Measurements from ENCODE around the gene RNU6-9.
"Not testable (repeated sequence)": the region's sequence is repeated elsewhere in the genome, so short reads cannot be mapped to it uniquely, and the experiment has no call there.

The RNU6-9 gene

GRCh38 chr19:870963-871401 lies 22.3 kb upstream of the RNU6-9 start:
- H3K9ac ChIP-seq (ENCODE audit: low read depth in 1 of 2, low read length in 2 of 2) = no peak overlapping the region
- no peak overlapping the region for H3K27ac ChIP-seq (ENCODE audit: low read depth, low read length)
- H3K4me1 ChIP-seq (ENCODE audit: control insufficient read depth in 1 of 2, insufficient read depth in 2 of 2, low read length in 2 of 2) = peaks cover 0 to 4% of the 10 kb centered on the region in 2 donors
- H3K27me3 ChIP-seq (ENCODE audit: control insufficient read depth in 1 of 2, insufficient read depth in 2 of 2, low read length in 2 of 2) = no peaks in the 10 kb centered on the region
- no peak overlapping the region for H3K4me3 ChIP-seq (ENCODE audit: low read depth in 1 of 2, low read length in 2 of 2)
- peaks cover 19 to 42% of the 10 kb centered on the region in 2 donors for H3K36me3 ChIP-seq (ENCODE audit: control insufficient read depth in 1 of 2, insufficient read depth in 2 of 2, low read length in 2 of 2)
- H3K9me3 ChIP-seq (ENCODE audit: control insufficient read depth in 1 of 2, low read length in 2 of 2) = no peaks in the 10 kb centered on the region

GRCh38 chr19:871446-872265 lies 21.6 kb upstream of the RNU6-9 start:
- H3K36me3 ChIP-seq (ENCODE audit: control insufficient read depth in 1 of 2, insufficient read depth in 2 of 2, low read length in 2 of 2) = peaks cover 19 to 45% of the 10 kb centered on the region in 2 donors
- no peak overlapping the region for H3K4me3 ChIP-seq (ENCODE audit: low read depth in 1 of 2, low read length in 2 of 2)
- no peaks in the 10 kb centered on the region for H3K9me3 ChIP-seq (ENCODE audit: control insufficient read depth in 1 of 2, low read length in 2 of 2)
- H3K27me3 ChIP-seq (ENCODE audit: control insufficient read depth in 1 of 2, insufficient read depth in 2 of 2, low read length in 2 of 2) = no peaks in the 10 kb centered on the region
- peaks cover 0 to 4% of the 10 kb centered on the region in 2 donors for H3K4me1 ChIP-seq (ENCODE audit: control insufficient read depth in 1 of 2, insufficient read depth in 2 of 2, low read length in 2 of 2)
- H3K27ac ChIP-seq (ENCODE audit: low read depth, low read length) = peak overlapping the region; percentile 14
- no peak overlapping the region for H3K9ac ChIP-seq (ENCODE audit: low read depth in 1 of 2, low read length in 2 of 2)

- no peaks in the 10 kb centered on the region for H3K27me3 ChIP-seq (ENCODE audit: control insufficient read depth in 1 of 2, insufficient read depth in 2 of 2, low read length in 2 of 2)
- no peaks in the 10 kb centered on the region for H3K9me3 ChIP-seq (ENCODE audit: control insufficient read depth in 1 of 2, low read length in 2 of 2)
- no peak overlapping the region for H3K9ac ChIP-seq (ENCODE audit: low read depth in 1 of 2, low read length in 2 of 2)
- peak overlapping the region; percentile 56 for H3K27ac ChIP-seq (ENCODE audit: low read depth, low read length)
- H3K4me3 ChIP-seq (ENCODE audit: low read depth in 1 of 2, low read length in 2 of 2) = no peak overlapping the region
- peaks cover 19 to 50% of the 10 kb centered on the region in 2 donors for H3K36me3 ChIP-seq (ENCODE audit: control insufficient read depth in 1 of 2, insufficient read depth in 2 of 2, low read length in 2 of 2)
- H3K4me1 ChIP-seq (ENCODE audit: control insufficient read depth in 1 of 2, insufficient read depth in 2 of 2, low read length in 2 of 2) = peaks cover 0 to 4% of the 10 kb centered on the region in 2 donors
These were observed 20.9 kb upstream of the RNU6-9 start for GRCh38 chr19:872266-872951.

DNA sequence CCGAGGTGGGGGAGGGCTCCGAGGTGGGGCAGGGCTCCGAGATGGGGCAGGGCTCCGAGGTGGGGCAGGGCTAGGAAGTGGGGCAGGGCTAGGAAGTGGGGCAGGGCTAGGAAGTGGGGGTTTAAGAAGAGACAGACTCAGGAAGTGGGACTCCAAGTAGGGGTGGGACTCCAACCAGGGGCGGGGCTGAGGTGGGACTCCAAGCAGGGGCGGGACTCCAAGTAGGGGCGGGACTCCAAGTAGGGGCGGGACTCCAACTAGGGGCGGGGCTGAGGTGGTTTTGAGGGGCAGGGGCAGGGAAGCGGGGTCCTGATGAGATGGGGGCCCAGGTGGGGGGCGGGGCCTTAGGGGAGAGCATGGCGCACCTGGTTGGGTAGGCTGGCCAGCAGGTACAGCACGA lies 20.2 kb upstream of the RNU6-9 start:
- no peak overlapping the region for H3K27ac ChIP-seq (ENCODE audit: low read depth, low read length)
- H3K4me1 ChIP-seq (ENCODE audit: control insufficient read depth in 1 of 2, insufficient read depth in 2 of 2, low read length in 2 of 2) = peaks cover 0 to 4% of the 10 kb centered on the region in 2 donors
- H3K36me3 ChIP-seq (ENCODE audit: control insufficient read depth in 1 of 2, insufficient read depth in 2 of 2, low read length in 2 of 2) = peaks cover 13 to 49% of the 10 kb centered on the region in 2 donors
- no peaks in the 10 kb centered on the region for H3K27me3 ChIP-seq (ENCODE audit: control insufficient read depth in 1 of 2, insufficient read depth in 2 of 2, low read length in 2 of 2)
- H3K4me3 ChIP-seq (ENCODE audit: low read depth in 1 of 2, low read length in 2 of 2) = no peak overlapping the region
- H3K9ac ChIP-seq (ENCODE audit: low read depth in 1 of 2, low read length in 2 of 2) = no peak overlapping the region
- no peaks in the 10 kb centered on the region for H3K9me3 ChIP-seq (ENCODE audit: control insufficient read depth in 1 of 2, low read length in 2 of 2)

DNA sequence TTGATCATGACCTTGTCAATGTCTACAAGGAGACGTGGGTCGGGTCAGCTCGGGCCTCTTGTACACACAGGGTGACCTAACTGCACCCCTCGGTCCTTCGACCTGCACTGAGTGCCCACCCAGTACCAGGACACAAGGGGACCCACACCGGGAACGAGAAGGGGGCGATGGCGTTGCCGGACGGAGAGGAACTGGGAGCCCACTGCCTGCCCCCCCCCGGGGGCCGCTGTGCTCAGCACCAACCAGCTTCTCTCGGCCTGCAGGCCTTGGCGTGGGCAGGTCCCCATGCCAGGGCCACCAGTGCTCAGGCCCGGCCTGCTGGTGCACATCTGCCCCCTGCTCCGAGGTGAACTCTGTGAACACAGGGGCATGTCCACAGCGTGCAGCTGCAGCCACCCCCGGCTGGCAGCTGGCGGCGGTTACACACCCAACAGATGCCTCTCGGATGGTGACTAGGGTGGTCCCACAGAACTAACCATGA lies 19.7 kb upstream of the RNU6-9 start:
- no peaks in the 10 kb centered on the region for H3K9me3 ChIP-seq (ENCODE audit: control insufficient read depth in 1 of 2, low read length in 2 of 2)
- H3K27ac ChIP-seq (ENCODE audit: low read depth, low read length) = no peak overlapping the region
- no peak overlapping the region for H3K4me3 ChIP-seq (ENCODE audit: low read depth in 1 of 2, low read length in 2 of 2)
- no peak overlapping the region for H3K9ac ChIP-seq (ENCODE audit: low read depth in 1 of 2, low read length in 2 of 2)
- no peaks in the 10 kb centered on the region for H3K27me3 ChIP-seq (ENCODE audit: control insufficient read depth in 1 of 2, insufficient read depth in 2 of 2, low read length in 2 of 2)
- H3K4me1 ChIP-seq (ENCODE audit: control insufficient read depth in 1 of 2, insufficient read depth in 2 of 2, low read length in 2 of 2) = peaks cover 0 to 4% of the 10 kb centered on the region in 2 donors
- peaks cover 11 to 44% of the 10 kb centered on the region in 2 donors for H3K36me3 ChIP-seq (ENCODE audit: control insufficient read depth in 1 of 2, insufficient read depth in 2 of 2, low read length in 2 of 2)

DNA sequence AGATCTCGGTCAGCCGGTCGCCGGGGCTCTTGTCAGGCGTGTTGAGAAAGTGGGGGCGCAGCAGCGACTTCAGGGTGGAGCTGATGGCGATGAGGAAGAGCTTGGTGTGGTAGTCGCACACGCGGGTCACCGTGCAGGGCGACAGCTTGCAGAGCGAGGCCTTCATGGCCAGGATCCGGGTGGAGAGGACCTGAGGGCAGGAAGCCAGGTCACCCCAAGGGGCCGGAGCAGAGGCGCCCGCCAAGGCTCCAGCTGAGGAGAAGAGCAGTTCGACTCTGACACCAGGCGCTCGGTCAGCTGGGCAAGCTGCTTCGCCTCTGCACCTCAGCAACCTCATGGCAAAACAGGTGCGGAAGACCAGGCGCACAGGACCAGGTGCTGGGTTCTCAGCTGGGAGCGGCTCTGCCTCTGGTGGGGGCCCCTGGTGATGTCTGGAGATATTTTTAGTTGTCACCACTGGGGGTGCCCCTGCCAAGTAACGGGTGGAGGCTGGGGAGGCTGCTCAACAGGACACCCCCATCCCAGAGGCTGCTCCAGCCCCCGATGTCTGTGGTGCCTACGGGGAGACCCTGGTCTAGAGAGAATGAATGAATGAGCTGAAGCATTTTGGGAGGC lies 17.9 kb upstream of the RNU6-9 start:
- H3K9me3 ChIP-seq (ENCODE audit: control insufficient read depth in 1 of 2, low read length in 2 of 2) = no peaks in the 10 kb centered on the region
- H3K9ac ChIP-seq (ENCODE audit: low read depth in 1 of 2, low read length in 2 of 2) = no peak overlapping the region
- H3K27me3 ChIP-seq (ENCODE audit: control insufficient read depth in 1 of 2, insufficient read depth in 2 of 2, low read length in 2 of 2) = no peaks in the 10 kb centered on the region
- H3K4me1 ChIP-seq (ENCODE audit: control insufficient read depth in 1 of 2, insufficient read depth in 2 of 2, low read length in 2 of 2) = no peaks in the 10 kb centered on the region
- H3K36me3 ChIP-seq (ENCODE audit: control insufficient read depth in 1 of 2, insufficient read depth in 2 of 2, low read length in 2 of 2) = peaks cover 0 to 42% of the 10 kb centered on the region in 2 donors
- no peak overlapping the region for H3K27ac ChIP-seq (ENCODE audit: low read depth, low read length)
- H3K4me3 ChIP-seq (ENCODE audit: low read depth in 1 of 2, low read length in 2 of 2) = no peak overlapping the region

DNA sequence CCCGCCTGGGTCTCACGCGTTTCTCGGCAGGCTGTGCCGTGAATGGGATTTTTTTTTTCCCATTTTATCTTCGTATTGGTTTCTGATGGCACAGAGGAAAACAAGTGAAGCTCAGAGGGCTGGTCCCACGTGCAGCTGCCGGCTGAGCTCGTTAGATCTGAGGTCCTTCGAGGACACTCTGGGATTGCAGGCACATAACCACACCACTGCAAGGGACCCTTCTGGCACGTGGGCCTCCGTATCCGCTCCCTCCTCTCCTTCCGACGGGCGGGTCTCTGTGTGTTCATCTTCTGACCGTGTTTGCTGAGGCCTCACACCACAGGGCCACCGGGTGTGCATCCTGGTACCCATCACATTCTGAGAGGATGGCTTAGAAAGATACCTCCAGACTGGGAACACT lies 17.2 kb upstream of the RNU6-9 start:
- Histone ChIP-seq H3K27me3 (ENCODE audit: control insufficient read depth in 1 of 2, insufficient read depth in 2 of 2, low read length in 2 of 2) (no peaks in the 10 kb centered on the region), H3K4me1 (ENCODE audit: control insufficient read depth in 1 of 2, insufficient read depth in 2 of 2, low read length in 2 of 2) (no peaks in the 10 kb centered on the region), H3K9me3 (ENCODE audit: control insufficient read depth in 1 of 2, low read length in 2 of 2) (no peaks in the 10 kb centered on the region), H3K27ac (ENCODE audit: low read depth, low read length) (no peak overlapping the region), H3K9ac (ENCODE audit: low read depth in 1 of 2, low read length in 2 of 2) (no peak overlapping the region), H3K36me3 (ENCODE audit: control insufficient read depth in 1 of 2, insufficient read depth in 2 of 2, low read length in 2 of 2) (peaks cover 3 to 38% of the 10 kb centered on the region in 2 donors), H3K4me3 (ENCODE audit: low read depth in 1 of 2, low read length in 2 of 2) (no peak overlapping the region)

DNA sequence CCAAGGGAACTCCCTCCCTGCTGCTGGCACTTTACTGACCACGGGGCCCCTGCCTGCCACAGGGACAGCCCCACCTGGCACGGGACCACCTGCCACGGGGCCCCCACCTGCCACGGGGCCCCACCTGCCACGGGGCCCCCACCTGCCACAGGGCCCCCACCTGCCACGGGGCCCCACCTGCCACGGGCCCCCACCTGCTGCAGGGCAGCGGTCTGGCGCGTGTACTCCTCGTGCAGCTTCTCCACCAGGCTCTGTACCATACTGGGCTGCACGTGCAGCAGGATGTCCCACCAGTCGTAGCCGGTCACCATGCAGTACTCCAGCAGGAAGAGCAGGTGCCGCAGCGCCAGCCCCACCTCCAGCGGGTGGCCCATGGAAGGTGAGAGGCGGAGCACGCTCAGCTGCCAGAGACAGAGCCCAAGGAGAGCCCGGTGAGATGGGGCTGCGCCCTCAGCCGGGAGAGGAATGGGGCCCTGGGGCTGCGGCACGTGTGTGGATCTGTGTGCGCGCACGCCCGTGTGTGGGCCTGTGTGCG lies 16.4 kb upstream of the RNU6-9 start:
- no peaks in the 10 kb centered on the region for H3K9me3 ChIP-seq (ENCODE audit: control insufficient read depth in 1 of 2, low read length in 2 of 2)
- H3K36me3 ChIP-seq (ENCODE audit: control insufficient read depth in 1 of 2, insufficient read depth in 2 of 2, low read length in 2 of 2) = peaks cover 10 to 41% of the 10 kb centered on the region in 2 donors
- H3K9ac ChIP-seq (ENCODE audit: low read depth in 1 of 2, low read length in 2 of 2) = no peak overlapping the region
- H3K27me3 ChIP-seq (ENCODE audit: control insufficient read depth in 1 of 2, insufficient read depth in 2 of 2, low read length in 2 of 2) = no peaks in the 10 kb centered on the region
- no peak overlapping the region for H3K4me3 ChIP-seq (ENCODE audit: low read depth in 1 of 2, low read length in 2 of 2)
- no peak overlapping the region for H3K27ac ChIP-seq (ENCODE audit: low read depth, low read length)
- no peaks in the 10 kb centered on the region for H3K4me1 ChIP-seq (ENCODE audit: control insufficient read depth in 1 of 2, insufficient read depth in 2 of 2, low read length in 2 of 2)

DNA sequence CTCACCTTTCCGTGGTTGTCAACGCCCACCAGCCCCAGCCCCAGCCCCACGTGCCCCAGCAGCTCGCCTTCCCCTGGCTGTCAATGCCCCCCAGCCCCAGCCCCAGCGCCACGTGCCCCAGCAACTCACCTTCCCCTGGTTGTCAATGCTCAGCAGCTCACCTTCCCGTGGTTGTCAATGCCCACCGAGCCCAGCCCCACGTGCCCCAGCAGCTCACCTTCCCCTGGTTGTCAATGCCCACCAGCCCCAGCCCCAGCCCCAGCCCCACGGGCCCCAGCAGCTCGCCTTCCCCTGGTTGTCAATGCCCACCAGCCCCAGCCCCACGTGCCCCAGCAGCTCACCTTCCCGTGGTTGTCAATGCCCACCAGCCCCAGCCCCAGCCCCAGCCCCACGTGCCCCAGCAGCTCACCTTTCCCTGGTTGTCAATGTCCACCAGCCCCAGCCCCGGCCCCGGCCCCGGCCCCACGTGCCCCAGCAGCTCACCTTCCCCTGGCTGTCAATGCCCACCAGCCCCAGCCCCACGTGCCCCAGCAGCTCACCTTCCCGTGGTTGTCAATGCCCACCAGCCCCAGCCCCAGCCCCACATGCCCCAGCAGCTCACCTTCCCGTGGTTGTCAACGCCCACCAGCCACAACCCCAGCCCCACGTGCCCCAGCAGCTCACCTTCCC lies 15.2 kb upstream of the RNU6-9 start:
- not testable (repeated sequence) for H3K27ac ChIP-seq (ENCODE audit: low read depth, low read length); H3K9ac ChIP-seq (ENCODE audit: low read depth in 1 of 2, low read length in 2 of 2); H3K4me1 ChIP-seq (ENCODE audit: control insufficient read depth in 1 of 2, insufficient read depth in 2 of 2, low read length in 2 of 2); H3K9me3 ChIP-seq (ENCODE audit: control insufficient read depth in 1 of 2, low read length in 2 of 2); H3K27me3 ChIP-seq (ENCODE audit: control insufficient read depth in 1 of 2, insufficient read depth in 2 of 2, low read length in 2 of 2); H3K4me3 ChIP-seq (ENCODE audit: low read depth in 1 of 2, low read length in 2 of 2)
- H3K36me3 ChIP-seq (ENCODE audit: control insufficient read depth in 1 of 2, insufficient read depth in 2 of 2, low read length in 2 of 2) = peaks cover 20 to 52% of the 10 kb centered on the region in 2 donors
